HG02571 (cell line): ENCODE results near the gene EPM2AIP1.
A peak's percentile ranks its signal among the peaks of the same experiment; 100 is the strongest.
"Not testable (repeated sequence)": the region's sequence is repeated elsewhere in the genome, so short reads cannot be mapped to it uniquely, and the experiment has no call there.

Source experiments
- ATAC-seq: cut with Tn5 transposase; IDR thresholded peaks from one replicate; pipeline ENCODE4 v1.9.1; 2021; ENCODE audit warnings: mild to moderate bottlenecking, moderate library complexity; ENCODE audit not compliant: unreplicated experiment

EPM2AIP1 gene

DNA sequence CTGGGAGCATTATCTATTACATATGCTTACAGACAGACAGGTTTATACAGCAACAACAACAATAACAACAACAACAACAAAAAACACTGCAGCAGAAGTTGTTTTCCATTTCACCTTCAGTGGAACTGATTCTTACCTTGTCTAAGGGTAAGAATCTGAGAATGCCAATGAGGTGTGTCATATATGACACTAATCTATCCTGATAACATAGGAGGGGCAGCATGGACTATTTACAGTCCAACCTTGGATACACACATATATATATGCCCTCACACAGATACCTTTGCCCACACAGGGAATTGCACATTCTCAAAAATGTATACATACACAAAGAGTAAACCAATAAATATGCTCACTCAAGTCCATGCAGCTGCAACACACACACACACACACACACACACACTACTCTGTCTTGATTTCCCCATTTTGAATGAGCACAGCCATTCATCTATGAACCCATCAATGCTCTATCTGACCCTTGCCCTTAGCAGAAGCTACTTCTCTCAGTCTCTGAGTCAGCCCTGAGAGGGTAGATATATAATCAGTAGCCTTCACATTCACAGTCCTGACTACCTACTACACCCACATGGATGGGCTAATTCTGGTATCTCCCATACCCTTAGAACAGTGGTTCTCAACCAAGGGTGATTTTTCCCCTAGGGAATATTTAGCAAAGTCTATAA is 38.3 kb downstream of the EPM2AIP1 start:
- no peak for ATAC-seq

DNA sequence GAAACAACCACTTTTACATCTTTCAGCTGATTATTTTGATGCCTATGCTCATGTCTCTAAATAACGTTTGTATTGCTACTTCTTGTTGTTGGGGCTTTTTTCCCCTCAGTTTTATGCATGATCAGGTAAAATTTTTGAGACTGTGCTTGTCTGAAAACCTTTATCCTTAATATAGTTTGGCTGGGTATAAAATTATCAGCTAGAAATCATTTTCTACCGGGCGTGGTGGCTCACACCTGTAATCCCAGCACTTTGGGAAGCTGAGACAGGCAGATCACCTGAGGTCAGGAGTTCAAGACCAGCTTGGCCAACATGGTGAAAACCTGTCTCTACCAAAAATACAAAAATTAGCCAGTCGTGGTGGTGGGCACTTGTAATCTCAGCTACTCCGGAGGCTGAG is 45.1 kb downstream of the EPM2AIP1 start:
- not testable (repeated sequence) for ATAC-seq

DNA sequence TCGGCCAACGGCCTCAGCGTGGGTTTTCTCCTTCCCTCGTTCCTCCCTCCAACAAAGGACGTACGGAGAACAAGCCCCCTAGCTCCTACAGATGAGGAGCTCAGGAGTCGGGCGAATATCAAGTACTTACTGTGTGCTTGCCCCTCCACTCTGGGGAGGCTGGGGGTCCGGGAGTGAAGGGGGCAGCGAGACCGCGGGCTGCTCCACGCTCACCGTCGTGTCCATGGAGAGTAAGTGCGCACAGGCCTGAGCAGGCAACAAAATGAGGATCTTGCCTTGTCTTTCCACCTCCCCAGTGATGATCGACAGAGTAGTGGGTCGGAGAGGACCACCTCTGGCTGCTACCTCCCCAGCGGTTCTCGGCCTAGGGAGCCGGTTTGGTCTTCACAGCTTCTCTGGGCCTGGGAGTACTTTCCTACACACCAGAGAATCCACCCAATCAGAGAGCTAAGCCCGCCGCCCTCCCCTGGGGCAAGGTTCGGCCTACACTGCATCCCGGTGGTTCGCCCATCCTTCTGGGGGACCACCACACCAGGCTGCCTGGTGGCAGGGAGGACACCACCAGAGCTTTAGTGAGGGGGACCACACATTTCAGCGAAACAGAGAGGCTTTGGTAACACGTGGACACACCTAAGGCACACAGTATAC is 47.5 kb downstream of the EPM2AIP1 start:
- no peak for ATAC-seq

DNA sequence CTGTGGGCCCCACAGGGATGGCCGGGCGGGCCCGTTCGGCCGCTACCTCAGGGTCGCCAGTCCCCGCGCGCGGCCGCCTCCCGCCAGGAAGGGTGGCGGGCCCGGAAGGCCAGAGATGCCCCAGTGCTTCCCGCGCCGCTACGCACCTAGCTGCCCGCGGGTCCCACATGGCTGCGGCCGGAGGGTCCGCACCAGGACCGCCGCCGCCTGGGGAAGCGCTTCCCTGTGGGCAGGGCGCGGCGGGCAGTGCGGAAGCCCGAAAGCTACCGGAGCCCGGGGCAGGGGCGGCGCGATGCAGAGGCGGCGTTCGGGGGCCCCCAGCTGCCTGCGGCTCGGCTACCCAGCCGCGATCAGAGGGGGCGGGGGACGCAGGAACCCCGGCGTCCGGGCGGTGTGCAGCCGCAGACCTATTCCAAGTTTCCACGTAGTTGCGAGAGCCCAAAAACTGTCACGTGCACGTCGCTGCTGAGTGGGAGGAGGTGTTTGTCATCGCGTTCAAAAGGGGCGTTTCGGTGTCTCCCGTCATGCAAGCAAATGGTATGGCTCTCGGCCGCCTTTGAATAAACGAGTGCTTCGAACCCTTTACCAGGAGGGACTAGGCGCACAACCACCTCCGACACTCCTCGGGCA is 48.2 kb downstream of the EPM2AIP1 start, which contains the start of gene TRANK1:
Gene TRANK1, minus strand, starts transcription at position 414 of the 630 bp plus-strand sequence. Its CDS starts 245 bp downstream, at position 169.
- ATAC-seq, result peak; percentile 55

DNA sequence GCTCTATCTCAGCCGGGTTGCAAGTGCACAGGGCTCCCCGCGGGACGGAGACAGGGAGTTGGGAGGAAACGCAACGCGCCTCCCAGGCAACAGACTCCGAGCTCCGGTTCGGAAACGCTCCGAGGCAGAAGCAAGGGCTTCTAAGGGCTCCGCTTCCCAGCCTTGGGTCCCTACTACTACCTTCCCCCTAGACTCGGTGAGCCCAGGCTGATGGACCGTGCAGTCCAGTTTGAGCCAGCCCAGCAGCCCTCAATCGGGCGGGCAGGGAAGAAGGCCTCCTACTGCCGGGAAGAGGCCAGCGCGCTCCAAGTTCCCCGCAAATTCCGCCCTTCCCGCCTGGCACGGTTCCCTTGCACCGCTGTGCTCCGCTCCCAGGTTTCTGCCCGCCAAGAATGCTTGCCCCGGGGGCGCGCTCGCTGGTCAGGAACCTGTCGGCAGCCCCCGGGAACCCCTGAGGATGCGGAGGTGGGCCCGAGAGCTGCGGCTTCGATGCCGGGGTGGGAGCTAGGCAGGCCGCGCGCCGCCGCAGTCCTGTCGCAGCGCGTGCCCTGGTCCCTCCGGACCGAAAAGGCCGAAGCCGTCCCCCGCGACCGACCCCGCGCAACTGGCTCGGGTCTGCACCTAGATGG is 48.8 kb downstream of the EPM2AIP1 start:
- peak; percentile 46 for ATAC-seq

DNA sequence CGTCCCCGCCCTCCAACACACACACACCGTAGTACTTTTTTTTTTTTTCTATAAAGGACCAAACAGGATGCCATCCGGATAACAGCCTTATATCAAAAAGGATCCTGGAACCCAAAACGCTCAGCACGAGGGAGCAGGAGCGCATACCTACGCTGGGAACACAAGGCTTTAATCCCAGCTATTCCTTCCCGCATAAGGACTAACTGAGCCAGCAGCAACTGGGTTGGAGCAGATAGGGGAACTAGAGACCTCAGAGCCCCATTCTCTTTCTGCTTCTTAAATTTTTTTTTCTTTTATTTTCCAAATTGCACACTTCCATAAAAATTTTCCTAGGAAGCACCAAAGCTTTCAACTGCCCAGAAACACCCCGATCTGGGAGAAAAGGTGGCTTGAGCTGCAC is 49.3 kb downstream of the EPM2AIP1 start:
- ATAC-seq, result no peak

DNA sequence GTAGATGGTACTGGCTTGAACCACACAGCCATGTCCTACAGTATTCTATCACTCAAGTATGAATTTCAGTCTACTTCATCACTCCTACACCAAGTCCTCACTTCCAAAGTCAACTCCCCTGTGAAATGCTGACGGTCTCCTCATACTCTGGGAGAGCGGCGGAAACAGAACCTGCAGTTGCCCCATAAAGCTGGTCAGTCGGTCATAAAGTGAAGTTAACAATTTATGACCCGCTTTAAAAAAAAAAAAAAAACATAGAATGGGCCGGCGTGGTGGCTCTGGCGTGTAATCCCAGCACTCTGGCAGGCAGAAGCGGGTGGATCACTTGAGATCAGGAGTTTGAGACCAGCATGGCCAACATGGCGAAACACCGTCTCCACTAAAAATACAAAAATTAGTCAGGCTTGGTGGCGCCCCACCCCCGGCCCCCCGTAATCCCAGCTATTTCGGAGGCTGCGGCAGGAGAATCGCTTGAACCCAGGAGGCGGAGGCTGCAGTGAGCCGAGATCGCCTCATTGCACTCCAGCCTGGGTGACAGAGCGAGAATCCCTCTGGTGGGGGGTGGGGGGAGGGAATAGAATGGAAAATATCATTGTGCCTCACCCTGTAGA is 50.2 kb downstream of the EPM2AIP1 start:
- no peak for ATAC-seq

DNA sequence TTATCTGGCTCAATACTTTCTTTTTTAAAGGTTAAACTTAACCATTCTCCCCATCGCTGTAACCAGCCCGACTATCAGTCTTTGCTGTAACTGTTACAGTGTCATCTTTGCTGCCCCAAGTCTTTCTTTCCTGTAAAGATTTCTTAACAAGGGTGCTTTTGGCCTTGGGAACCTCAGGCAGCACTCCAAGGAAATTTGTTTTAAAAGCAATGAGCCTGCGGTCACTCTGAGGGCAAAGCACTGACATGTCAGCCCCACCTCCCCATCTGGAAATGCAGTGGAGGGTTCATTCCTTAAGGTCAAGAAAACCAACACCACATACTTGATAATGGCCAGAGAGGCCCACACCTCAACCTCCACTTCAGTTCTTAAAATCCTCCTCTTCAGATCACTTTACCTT is 51.3 kb downstream of the EPM2AIP1 start:
- no peak for ATAC-seq

DNA sequence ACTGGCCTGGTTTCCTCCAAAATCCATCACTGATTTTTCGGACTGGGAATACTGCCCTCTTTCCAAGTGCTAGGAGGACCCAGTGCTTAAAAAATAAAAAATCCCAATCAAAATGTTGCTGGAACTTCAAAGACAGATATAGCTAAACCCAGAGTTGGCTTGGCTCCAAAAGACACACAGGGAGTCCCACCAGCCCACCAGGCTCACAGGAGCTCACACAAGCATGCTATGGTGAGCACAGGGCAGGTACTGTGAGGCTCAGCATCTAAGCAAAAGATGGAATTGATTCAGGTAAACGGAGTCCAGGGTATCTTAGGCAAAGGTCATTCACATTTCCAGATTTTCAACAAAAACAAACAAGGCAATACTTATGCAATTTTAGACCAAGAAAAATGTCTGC is 51.8 kb downstream of the EPM2AIP1 start:
- no peak for ATAC-seq

DNA sequence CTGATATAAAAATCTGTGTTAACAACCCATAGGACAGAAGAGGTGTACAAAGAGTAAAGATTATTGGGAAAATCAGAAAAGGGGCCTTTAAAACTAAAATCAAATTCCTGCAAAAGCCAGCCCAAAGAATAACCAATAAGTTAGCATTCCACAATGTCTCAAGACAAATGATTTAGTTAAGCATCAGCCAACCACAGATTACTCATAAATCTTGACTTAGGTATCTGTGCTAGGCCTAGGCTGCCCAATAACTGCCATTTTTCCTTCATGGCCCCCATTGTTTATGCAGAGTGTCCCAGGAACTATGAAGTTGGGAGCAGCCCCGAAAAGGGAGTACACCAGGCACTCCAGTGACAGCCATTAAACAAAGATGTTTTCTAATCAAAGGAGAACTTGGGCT is 55.4 kb downstream of the EPM2AIP1 start:
- ATAC-seq, result no peak
